ENCODE measurements around the gene CORO2B.

- TF ChIP-seq CTCF (IDR thresholded peaks at IDR 0.05 in 2 of 3, conservative IDR thresholded peaks at IDR 0.05 in 1 of 3; ENCODE audit: insufficient read depth in 2 of 3, low read depth in 1 of 3, low read length in 3 of 3) (no peak), TEAD4 (IDR thresholded peaks at IDR 0.05; ENCODE audit: low read length) (no peak), TEAD4 (CRISPR knock-in tag; IDR thresholded peaks at IDR 0.05; ENCODE audit: borderline replicate concordance) (no peak), JUND (IDR thresholded peaks at IDR 0.05; ENCODE audit: borderline replicate concordance, low read depth, low read length) (no peak), JUND (tag; IDR thresholded peaks at IDR 0.05; ENCODE audit: borderline replicate concordance, low read depth, low read length) (no peak), MYC (IDR thresholded peaks at IDR 0.05; ENCODE audit: low read depth, low read length) (no peak), MYC (CRISPR knock-in tag; IDR thresholded peaks at IDR 0.05; ENCODE audit: borderline replicate concordance, low read depth) (no peak), NFIC (IDR thresholded peaks at IDR 0.05) (no peak), NBN (IDR thresholded peaks at IDR 0.05; ENCODE audit: low read depth) (no peak), CBX1 (IDR thresholded peaks at IDR 0.05; ENCODE audit: low read depth) (no peak), MAX (CRISPR knock-in tag; IDR thresholded peaks at IDR 0.05) (no peak), HDAC6 (IDR thresholded peaks at IDR 0.05; ENCODE audit: low read depth, low read length) (no peak), JUN (IDR thresholded peaks at IDR 0.05; ENCODE audit: borderline replicate concordance, low read depth, low read length) (no peak), JUN (CRISPR knock-in tag; IDR thresholded peaks at IDR 0.05; ENCODE audit: borderline replicate concordance) (no peak), PHF8 (IDR thresholded peaks at IDR 0.05; ENCODE audit: borderline replicate concordance, low read length) (no peak), ZNF696 (CRISPR knock-in tag; conservative IDR thresholded peaks at IDR 0.05) (no peak)
Measured at GRCh38 chr15:68556139-68556990, 22.4 kb upstream of the CORO2B start.

All from K562 (cell line).